HG02943 (cell line): ENCODE data around the gene SNRNP70.
"Not testable (repeated sequence)": the region's sequence is repeated elsewhere in the genome, so short reads cannot be mapped to it uniquely, and the experiment has no call there.

Experiments
- ATAC-seq: cut with Tn5 transposase; IDR thresholded peaks from one replicate; pipeline ENCODE4 v1.9.1; 2021; ENCODE audit warnings: mild to moderate bottlenecking, low read depth, moderate library complexity; ENCODE audit not compliant: unreplicated experiment

SNRNP70 gene

GRCh38 chr19:49064029-49064629, 21.1 kb upstream of the SNRNP70 start:
- no peak for ATAC-seq

DNA sequence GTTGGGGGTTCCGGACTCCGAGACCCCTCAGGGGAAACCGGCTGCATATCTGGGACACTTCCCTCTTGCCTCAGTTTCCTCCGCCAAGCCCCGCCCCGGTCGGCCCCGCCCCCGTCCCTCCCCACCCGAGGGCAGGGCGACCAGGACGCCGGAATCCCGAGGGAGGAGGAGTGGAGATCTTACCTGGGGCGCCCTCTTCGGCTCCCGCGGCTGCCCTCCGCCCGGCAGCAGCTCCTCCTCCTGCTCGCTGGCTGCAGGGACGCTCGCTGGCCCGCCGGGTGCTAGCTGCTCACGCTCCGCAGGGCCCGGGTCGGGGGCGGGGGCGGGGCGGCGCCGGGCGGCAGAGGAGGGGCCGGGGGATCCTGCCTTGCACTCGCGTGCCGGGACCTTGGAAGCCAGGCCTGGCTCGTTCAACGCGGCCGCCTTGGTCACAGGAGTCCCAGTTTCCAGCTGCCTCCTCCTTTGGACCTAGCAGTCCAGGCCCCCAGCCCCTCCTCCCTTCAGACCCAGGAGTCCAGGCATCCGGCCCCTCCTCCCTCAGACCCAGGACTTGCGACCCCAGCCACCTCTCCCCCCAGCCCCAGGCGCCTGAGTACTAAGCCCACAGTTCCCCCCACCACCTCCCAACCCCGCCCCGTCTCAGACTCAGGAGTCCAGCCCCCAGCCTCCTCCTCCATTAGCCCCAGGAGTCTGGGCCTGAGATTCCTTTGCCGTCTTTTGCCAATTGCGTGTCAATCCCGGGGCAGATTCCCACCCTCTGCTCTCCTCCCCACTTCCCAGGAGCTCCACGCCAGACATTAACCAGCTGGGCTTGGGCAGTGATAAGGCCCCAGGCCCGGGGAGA, 20.3 kb upstream of the SNRNP70 start, which contains the start of gene NTF4:
NTF4 (minus strand) TSS at position 51 of the 844 bp plus-strand sequence. CDS start 2,821 bp downstream, outside the sequence.
- no peak for ATAC-seq

DNA sequence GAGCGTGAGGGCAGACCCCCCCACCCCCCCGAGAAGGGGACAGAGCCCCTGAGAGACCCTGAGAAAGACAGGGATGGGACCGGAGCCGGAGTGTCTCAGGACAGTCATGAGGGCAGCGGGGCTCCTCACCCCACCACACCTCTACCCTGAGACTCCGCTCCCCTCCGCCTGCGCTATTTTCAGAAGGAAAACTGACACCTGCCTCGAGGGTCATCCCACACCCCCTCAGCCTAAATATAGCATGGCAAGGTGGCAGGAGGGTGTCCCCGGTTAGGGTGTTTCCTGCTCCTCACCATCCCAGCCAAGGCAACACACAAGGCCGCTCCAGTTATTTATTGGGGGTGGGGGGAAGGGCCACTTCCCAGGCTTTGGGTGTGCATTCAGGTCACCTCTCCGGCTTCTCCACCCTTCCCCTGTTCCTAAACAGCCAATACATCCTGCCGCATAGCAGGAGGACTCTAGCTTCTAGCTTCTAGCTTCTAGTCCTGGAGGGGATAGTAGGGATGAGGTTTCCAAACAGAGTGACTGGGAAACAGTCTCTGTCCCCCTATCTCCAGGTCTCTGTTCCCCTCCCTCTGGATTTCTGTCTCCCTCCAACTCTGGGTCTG, 19.2 kb upstream of the SNRNP70 start:
- ATAC-seq, result no peak

- ATAC-seq, result no peak
Measured at GRCh38 chr19:49067554-49067953, 17.7 kb upstream of the SNRNP70 start.

DNA sequence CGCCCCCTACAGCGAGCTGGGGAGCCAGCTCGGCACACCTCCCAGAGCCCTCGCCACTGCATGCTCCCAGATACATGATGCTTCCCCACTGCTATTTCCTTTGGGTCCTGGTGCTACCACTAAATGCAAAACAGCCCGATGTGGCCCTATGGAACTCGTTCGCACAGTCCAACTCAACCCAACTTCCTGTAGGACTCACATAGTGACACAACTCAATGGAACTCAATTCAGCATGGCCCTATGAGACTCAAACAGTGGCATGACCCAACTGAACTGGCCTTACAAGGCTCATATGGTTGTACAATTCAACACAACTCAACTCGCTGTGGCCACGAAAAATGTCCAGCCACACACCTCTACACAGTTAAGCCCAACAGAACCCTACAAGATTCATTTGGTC, 16.2 kb upstream of the SNRNP70 start:
- no peak for ATAC-seq

GRCh38 chr19:49070416-49070815, 14.8 kb upstream of the SNRNP70 start:
- no peak for ATAC-seq

- no peak for ATAC-seq
Measured at GRCh38 chr19:49071860-49072547, 13.2 kb upstream of the SNRNP70 start.

- ATAC-seq, result no peak
Measured at GRCh38 chr19:49073514-49074378, 11.5 kb upstream of the SNRNP70 start.

- not testable (repeated sequence) for ATAC-seq
Measured at GRCh38 chr19:49074869-49075268, 10.4 kb upstream of the SNRNP70 start.

GRCh38 chr19:49080392-49080791, 4.9 kb upstream of the SNRNP70 start:
- ATAC-seq, result no peak

- no peak for ATAC-seq
Measured at GRCh38 chr19:49081273-49081672, 4.0 kb upstream of the SNRNP70 start.

DNA sequence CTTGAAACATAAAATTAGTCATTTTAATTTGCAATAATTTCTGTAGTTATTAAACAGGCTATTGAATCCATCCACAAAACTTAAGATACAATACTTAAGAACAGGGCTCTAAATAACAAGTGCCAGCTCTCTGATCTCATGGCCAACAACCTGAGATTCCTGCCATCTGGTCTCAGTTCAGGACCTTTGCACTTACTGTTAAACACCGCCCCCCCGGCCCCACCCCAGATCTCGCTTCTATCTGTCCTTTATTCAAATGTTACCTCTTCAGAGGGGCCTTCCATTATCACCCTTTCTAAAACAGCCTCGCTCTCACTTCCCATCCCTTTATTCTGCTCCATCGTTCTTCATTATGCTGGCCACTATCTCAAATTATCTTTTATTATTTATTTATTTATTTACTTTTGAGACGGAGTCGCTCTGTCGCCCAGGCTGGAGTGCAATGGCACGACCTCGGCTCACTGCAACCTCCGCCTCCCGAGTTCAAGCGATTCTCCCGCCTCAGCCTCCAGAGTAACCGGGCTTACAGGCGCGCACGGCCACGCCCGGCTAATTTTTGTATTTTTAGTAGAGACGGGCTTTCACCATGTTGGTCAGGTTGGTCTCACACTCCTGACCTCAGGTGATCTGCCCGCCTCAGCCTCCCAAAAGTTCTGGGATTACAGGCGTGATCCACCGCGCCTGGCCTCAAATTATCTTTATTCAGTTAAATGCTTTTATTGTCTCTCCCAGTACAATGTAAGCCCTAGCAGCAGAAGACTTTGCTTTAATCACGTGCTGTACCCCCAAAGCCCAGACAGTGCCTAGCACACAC, 838 bp upstream of the SNRNP70 start:
- ATAC-seq, result no peak

- ATAC-seq, result no peak
Measured at GRCh38 chr19:49085868-49086232, 599 bp downstream of the SNRNP70 start.

GRCh38 chr19:49086296-49086695, 1.0 kb downstream of the SNRNP70 start:
- ATAC-seq, result no peak

DNA sequence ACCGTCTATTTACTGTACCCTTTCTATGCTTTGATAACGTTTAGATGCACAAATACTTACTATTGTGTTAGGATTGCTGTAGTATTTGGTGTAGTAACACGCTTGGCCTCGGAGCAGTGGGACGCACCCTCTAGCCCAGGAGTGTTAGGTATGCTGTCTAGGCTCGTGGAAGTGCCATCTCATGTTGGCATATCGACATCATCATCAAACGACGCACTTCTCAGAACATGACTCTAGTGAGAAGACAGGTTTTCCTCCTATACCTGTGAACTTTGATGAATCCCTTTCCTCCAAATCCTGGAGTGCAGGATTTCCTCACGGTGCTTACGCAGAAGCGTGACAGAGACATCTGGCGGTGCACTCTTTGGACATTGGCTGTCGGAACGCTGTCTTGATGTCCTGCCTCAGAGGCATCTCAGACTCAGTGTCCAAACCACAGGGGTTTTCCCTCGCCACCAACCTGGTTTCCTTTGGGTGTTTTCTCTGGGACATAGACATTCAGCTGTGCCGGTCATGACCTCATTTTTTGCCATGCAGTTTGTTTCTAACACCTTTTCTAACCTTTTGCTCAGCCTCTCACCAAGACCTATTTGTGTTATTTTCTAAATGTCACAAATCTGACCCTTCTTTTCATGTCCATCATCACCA, 6.3 kb downstream of the SNRNP70 start:
- no peak for ATAC-seq

GRCh38 chr19:49092686-49093085, 7.4 kb downstream of the SNRNP70 start:
- no peak for ATAC-seq

DNA sequence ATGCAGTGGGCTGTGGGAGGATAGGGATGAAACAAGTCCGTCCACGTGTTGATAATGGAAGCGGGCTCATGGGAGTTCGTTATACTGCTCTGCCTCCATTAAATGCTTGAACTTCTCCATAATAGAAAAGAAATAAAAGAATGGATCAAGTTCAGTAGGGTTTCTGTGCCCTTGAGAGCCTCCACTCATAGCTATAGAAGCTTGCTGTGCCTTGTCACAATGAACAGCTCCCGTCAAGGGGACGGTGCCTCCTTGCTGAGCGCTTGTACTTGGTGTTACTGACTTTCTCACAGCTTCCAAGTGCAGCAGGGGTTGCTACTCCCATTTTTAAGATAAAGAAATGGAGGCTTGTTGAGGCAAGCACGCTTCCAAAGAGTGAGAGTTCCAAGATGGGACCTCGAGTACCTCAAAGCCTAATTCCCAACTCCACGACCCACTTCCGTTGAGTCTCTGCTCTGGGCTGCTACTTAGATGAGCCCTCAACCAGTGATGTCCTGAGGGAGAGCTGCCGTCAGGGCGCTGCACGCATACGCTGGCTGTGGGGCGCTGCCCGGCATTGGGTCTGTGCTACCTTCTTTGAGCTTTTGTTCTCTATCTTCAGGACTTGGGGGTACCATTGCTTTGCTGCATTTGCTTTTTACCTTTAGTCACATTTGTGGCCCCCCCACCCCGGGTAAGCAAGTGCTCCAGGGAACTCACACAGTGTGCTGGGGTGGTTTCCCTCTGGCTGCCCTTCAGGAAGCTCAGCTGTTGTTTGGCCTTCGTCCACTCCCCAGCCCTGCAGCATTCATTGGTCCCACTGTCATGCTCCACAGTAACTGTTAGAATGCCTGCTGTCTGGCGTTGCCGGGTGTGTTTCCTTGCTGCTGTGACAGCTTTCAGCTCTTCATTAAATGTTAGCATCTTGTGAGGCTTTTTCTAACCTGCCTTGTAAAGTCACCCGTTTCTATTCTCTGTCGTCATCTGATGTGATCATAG, 9.5 kb downstream of the SNRNP70 start:
- ATAC-seq, result no peak
